Loucy (cell line): ENCODE measurements around the gene VTN.

Experiments
- CTCF ChIP-seq: fragments of 200-600 bp; sonication (generic); conservative IDR thresholded peaks from 2 replicates; pipeline ENCODE4 v1.5.1; 2014; ENCODE audit warnings: mild to moderate bottlenecking, antibody characterized with exemption, low read length
- EZH2phosphoT487 ChIP-seq: fragments of 200-600 bp; IDR thresholded peaks from 2 replicates; pipeline ENCODE4 v1.6.1; 2018; ENCODE audit warnings: antibody characterized with exemption, mild to moderate bottlenecking, moderate library complexity, borderline replicate concordance

- no peak for TF ChIP-seq CTCF
- TF ChIP-seq EZH2phosphoT487, result no peak
Measured at GRCh38 chr17:28357901-28358197, 12.3 kb downstream of the VTN start.
